Measurements from ENCODE around the gene PAN3. TPM values are rescaled to one million over a fixed set of nuclear protein-coding genes. Genes with fewer than 3 reads are reported as not detected.
"Not testable (repeated sequence)": the region's sequence is repeated elsewhere in the genome, so short reads cannot be mapped to it uniquely, and the experiment has no call there.

PAN3 gene
- 7.9 and 12.9 TPM in 2 replicates for total RNA-seq (2014; rRNA removed; shearing (Covaris generic))

- DNase-seq (ENCODE audit: low read depth) = peak; percentile 86
These were observed at the start of gene PAN3 for GRCh38 chr13:28138012-28138755. Gene PAN3, plus strand, starts transcription at chr13:28138545. Its CDS starts 113 bp downstream, at chr13:28138658.

- no peak for DNase-seq (ENCODE audit: low read depth)
These were observed 49.3 kb upstream of the PAN3 start for GRCh38 chr13:28089065-28089464.

- DNase-seq (ENCODE audit: low read depth) = no peak
These were observed 45.9 kb upstream of the PAN3 start for GRCh38 chr13:28092431-28092830.

GRCh38 chr13:28093881-28094280, 44.5 kb upstream of the PAN3 start:
- no peak for DNase-seq (ENCODE audit: low read depth)

- DNase-seq (ENCODE audit: low read depth) = no peak
These were observed 44.0 kb upstream of the PAN3 start for GRCh38 chr13:28094306-28094705.

GRCh38 chr13:28097503-28097902, 40.8 kb upstream of the PAN3 start:
- peak; percentile 77 for DNase-seq (ENCODE audit: low read depth)

- DNase-seq (ENCODE audit: low read depth) = no peak
These were observed 38.8 kb upstream of the PAN3 start for GRCh38 chr13:28099396-28100149.

GRCh38 chr13:28100150-28101121, 37.9 kb upstream of the PAN3 start, which contains the start of gene FLT3:
Gene FLT3, minus strand, starts transcription at chr13:28100576. Its CDS starts 66 bp downstream, at chr13:28100510.
- peak; percentile 59 for DNase-seq (ENCODE audit: low read depth)

GRCh38 chr13:28101886-28102285, 36.5 kb upstream of the PAN3 start:
- not testable (repeated sequence) for DNase-seq (ENCODE audit: low read depth)

- no peak for DNase-seq (ENCODE audit: low read depth)
These were observed 31.4 kb upstream of the PAN3 start for GRCh38 chr13:28106976-28107375.

GRCh38 chr13:28110414-28110813, 27.9 kb upstream of the PAN3 start:
- peak; percentile 12 for DNase-seq (ENCODE audit: low read depth)

GRCh38 chr13:28116736-28117135, 21.6 kb upstream of the PAN3 start:
- no peak for DNase-seq (ENCODE audit: low read depth)

- peak; percentile 40 for DNase-seq (ENCODE audit: low read depth)
These were observed 20.5 kb upstream of the PAN3 start for GRCh38 chr13:28117689-28118377.

- DNase-seq (ENCODE audit: low read depth) = no peak
These were observed 18.0 kb upstream of the PAN3 start for GRCh38 chr13:28120317-28120716.

- DNase-seq (ENCODE audit: low read depth) = no peak
These were observed 17.1 kb upstream of the PAN3 start for GRCh38 chr13:28121224-28121623.

GRCh38 chr13:28128030-28128429, 10.3 kb upstream of the PAN3 start:
- no peak for DNase-seq (ENCODE audit: low read depth)

GRCh38 chr13:28128926-28129325, 9.4 kb upstream of the PAN3 start:
- no peak for DNase-seq (ENCODE audit: low read depth)

- no peak for DNase-seq (ENCODE audit: low read depth)
These were observed 8.2 kb upstream of the PAN3 start for GRCh38 chr13:28129911-28130693.

GRCh38 chr13:28131646-28132045, 6.7 kb upstream of the PAN3 start:
- DNase-seq (ENCODE audit: low read depth) = no peak

- no peak for DNase-seq (ENCODE audit: low read depth)
These were observed 1.4 kb upstream of the PAN3 start for GRCh38 chr13:28136916-28137315.

Measured in M059J (cell line).